SHP77 treated with DMSO at 0.1 percent for 48 hours (cell line): Measurements from ENCODE around the gene MAP4K2.
A peak's percentile ranks its signal among the peaks of the same experiment; 100 is the strongest.
"Not testable (repeated sequence)": the region's sequence is repeated elsewhere in the genome, so short reads cannot be mapped to it uniquely, and the experiment has no call there.

Source experiments
- DNase-seq: peaks from one replicate; lab custom pipeline; 2025; lab: John Stamatoyannopoulos, UW

The MAP4K2 gene

GRCh38 chr11:64838600-64839334 lies 35.8 kb upstream of the MAP4K2 start:
- DNase-seq = no peak

DNA sequence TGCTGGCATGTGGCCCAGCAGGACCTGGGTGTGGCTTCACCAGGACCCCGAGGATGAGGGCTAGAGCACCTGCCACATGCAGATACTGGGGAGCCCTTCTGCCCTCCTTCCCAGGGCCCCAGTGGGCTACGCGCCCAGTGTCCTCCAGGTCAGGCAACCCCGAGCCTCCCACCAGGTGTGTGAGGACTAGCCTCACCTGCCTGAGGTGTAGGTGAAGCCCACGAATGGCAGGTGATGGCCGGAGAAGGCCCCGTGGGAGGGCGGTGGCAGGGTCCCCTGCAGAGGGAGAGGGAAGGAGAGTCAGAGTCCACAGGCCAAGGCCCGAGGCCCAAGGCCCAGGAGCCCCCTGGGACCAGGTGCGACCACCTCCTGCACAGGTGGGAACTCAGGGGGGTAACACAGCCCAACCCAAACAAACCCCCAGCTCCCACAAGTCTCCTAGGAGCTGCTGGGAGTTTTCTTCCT lies 34.9 kb upstream of the MAP4K2 start:
- no peak for DNase-seq

GRCh38 chr11:64836448-64837072 lies 33.5 kb upstream of the MAP4K2 start:
- DNase-seq = no peak

- no peak for DNase-seq
These were observed 32.8 kb upstream of the MAP4K2 start for GRCh38 chr11:64835616-64836447.

DNA sequence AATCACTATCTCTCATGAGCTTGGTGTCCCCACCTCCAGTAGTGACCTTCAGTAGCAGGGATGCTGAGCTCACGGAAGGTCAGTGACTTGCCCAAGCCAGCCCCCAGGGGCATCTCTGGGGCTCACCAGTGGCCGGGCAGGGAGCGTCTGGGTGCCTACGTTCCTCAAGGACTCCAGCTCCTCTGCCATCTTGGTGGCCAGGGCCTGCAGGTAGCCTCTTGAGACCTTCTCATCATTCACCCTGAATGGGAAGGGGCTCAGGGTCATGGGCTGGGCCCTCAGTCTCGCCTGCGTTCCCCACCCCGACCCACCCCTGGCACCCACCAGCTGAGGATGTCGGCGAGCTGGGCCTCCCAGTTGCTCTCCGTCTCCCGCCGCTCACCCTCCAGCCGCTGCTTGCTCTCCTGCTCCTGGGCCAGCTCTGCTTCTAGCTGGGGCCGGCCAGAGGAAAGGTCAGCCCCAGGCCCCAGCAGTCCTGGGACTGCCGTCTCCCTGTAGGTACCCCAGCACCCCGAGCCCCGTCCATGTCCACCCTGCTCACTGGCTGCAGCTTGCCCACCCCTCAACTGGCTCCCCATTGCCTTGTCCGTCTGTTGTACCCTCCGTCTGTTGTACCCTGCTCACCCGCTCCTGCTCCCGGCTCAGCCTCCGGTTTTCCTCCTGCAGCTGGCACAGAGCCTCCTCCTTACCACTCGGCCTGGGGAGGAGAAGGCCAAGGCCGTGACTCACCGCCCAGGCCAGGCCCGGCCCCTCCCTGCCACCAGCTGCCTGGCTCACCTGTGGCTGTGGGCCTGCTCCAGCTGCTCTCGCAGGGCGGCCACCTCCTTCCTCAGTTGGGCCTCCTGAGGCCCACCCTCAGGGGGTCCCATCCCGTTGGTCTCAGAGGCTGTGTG lies 32.0 kb upstream of the MAP4K2 start:
- no peak for DNase-seq

- DNase-seq = no peak
These were observed 31.2 kb upstream of the MAP4K2 start for GRCh38 chr11:64834031-64834722.

- DNase-seq = no peak
These were observed 30.5 kb upstream of the MAP4K2 start for GRCh38 chr11:64833509-64833908.

GRCh38 chr11:64833198-64833502 lies 30.1 kb upstream of the MAP4K2 start:
- no peak for DNase-seq

DNA sequence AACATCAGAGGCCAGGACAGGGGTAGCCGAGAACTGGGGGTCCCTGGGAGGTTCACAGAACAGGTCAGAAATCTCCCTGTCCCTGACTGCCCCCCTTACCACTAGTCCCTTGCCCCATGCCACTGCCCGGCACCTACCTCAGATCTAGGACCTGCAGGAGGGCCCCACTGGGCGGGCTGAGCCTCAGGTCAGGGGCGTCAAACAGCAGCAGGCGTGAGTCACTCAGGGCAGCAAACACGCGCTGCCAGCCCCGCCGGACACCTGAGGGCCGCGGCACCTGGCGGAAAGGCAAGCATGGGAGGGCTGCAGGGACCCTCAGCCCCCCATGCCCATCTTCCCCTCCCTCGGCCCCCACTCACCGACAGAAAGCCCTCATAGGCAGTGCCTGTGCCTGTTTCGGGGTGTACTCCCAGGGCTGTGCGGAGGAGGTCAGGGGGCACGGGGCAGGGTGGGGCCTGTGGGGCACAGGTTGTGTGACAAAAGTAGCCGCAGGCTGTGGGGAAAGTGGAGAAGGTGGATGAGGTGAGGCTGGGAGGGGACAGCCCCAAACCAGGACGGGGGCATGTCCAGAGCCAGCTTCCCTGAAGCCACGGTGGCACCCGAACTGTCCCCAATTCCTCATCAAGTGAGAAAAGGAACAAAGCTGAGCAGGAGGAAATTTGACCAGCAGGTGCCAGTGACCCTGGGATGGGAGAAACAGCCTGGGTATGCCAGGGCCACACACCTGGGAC lies 29.6 kb upstream of the MAP4K2 start:
- DNase-seq = no peak

GRCh38 chr11:64831411-64831891 lies 28.4 kb upstream of the MAP4K2 start:
- DNase-seq = peak; percentile 76

DNA sequence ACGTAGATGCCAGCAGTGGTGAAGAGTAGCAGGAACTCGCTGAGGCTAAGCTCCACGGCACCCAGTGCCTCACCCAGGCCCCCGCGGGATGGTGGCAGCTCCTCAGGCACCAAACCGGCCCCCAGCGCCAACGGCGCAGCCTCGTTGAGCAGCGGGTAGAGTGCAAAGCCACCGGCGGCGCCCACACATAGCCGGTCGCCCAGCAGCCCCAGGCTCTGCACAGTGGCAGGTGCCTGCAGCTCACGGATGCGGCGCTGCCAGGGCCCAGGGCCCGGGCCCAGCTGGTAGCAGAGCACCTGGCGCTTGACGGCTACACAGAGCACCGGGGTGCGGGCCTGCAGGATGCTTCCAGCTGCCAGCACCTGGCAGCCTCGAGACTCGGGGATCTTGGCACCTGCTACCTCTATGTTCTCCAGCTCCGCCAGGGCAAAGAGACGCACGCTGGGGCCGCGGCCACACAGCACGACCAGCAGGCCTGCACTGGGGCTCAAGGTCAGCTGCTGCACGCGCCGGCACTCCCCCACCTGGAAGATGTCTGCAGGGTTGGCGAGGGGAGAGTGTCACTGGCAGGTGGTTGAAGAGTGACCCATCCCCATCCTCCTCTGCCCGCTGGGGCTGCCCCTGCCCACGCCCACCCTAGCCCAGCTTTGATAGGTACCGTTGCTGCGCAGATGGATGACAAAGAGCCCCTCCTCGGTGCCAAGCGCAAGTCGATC lies 26.7 kb upstream of the MAP4K2 start:
- peak; percentile 85 for DNase-seq

DNA sequence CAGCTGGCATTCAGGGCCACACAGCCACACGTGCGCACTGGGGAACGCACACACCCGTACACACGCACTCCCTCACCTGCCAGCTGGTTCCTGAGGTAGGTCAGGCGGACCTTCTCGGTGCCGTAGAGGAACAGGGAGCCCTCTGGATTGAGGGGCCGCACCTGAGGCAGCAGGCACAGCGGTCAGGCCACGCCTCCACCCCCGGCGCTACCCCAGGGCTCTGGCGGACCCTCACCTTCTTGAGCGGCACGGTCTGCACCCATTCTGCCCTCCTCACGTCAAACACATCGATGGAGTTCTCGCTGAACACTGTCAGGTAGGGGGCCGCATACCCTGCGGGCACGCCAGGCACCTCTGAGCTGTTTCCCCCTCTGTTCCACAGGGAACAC lies 24.4 kb upstream of the MAP4K2 start:
- no peak for DNase-seq

DNA sequence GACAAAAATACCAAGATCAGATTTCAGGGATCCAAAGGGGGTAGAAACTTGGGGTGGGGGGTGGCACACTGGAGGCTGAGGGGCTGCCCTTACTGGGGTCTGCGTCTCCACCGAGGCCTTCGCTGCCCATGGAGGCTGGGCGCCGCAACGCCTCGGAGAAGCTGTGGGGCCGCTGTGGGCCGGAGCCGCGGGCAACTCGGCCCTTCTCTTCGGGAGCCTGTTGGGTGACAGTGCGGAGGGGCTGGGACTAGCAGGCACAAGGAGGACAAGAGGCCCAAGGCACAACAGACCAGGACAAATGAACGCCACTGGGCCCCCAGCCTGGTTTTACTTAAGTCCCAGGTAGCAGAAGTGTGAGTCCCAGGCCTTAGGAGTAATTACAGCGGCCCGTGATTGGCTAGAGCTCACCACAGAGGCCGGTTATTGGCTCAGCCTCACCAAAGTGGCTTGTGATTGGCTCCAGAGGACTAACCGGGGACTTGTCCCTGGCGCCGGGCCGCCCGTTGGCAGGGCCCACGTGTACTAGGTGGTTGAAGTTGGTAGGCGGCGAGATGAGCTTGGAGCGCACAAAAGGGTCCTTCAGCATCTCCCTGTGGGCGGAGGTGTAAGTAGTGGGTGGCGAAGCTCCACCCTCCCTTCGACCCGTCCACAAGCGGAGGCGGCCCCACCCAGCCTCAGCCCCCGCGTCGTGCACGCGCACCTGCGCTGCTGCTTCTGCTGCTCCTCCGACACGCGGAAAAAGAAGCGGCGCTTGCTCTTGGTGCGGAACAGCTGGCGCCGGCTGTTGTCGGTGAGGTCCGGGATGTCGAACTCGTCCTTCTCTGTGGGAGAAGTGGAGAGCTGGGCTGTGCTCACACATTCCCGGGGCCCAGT lies 23.8 kb upstream of the MAP4K2 start:
- DNase-seq = no peak

- DNase-seq = no peak
These were observed 23.0 kb upstream of the MAP4K2 start for GRCh38 chr11:64826062-64826461.

DNA sequence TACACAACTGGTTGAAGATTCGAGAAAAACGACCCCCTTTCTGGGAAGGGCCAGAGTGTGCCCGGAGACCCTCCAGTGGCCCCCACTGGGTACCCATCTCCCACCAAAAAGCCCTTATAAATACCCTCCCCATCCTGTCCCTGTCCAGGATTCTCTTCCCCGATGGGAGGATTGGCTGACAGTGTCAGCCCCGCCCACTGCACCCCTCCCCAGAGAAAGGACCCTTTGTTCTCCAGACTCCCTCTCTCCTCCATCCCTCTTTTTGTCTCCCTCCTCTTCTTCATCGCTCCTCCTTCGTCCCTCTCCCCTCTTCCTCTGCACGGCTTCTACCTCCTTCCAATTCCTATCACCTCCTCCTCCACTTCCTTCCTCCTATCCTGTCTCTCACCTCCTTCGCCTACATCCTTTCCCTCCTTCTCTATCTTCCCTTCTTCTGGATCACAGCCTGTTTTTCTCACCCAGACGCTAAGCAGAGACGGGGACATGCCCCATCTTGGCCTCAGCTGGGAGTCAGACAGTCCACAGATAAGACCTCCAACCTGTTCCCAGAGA lies 20.6 kb upstream of the MAP4K2 start:
- DNase-seq = no peak

- DNase-seq = no peak
These were observed 14.5 kb upstream of the MAP4K2 start for GRCh38 chr11:64817476-64817875.

GRCh38 chr11:64815433-64815832 lies 12.4 kb upstream of the MAP4K2 start:
- not testable (repeated sequence) for DNase-seq

DNA sequence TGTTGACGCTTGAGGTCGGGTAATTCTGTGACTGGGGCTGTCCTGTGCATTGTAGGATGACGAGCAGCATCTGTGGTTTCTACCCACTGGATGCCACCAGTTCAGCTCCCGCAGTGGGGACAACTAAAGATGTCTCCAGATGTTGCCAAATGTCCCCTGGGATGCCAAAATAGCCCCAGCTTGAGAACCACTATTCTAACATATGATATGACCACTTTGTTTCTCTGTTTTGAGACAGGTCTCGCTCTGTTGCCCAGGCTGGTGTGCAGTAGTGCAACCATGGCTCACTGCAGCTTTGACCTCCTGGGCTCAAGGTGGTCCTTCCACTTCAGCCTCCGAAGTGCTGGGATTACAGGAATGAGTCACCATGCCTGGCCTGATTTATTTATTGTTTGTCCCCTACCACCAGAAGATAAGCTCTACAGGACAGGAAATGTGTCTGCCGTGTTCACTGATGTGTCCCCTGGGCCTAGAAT lies 11.7 kb upstream of the MAP4K2 start:
- no peak for DNase-seq
